Measurements from ENCODE around the gene ROBO2.

The ROBO2 gene

DNA sequence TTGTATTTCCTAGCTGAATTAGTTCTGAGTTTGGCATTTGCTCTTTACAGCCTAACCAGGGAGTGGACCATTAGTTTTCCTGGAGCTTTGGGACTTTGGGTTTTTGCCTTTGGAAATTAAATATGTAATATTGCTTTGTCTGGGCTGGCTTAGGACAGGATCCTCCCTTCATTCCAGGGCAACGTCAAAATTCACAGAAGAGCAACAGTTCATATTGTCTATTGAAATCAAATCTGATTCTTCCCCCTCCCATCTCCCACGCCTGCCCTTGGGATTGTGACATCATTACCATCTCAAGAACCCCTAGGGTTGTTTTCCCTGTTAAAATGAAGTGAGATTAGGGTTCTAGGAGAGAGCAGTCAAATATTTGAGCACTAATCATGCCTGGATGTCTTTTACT is 194.1 kb downstream of the ROBO2 start:
- Histone ChIP-seq H3K36me3 (ENCODE audit: control insufficient read depth in 2 of 2, insufficient read depth in 1 of 2, low read length in 2 of 2) (no peaks in the 10 kb centered on the region), H3K27ac (ENCODE audit: extremely low read depth, low read depth, low read length) (no peak overlapping the region), H3K4me3 (ENCODE audit: low read depth, low read length) (no peak overlapping the region), H3K9me3 (ENCODE audit: control insufficient read depth, insufficient read depth, low read depth, low read length) (no peaks in the 10 kb centered on the region), H3K4me1 (ENCODE audit: control insufficient read depth, insufficient read depth, low read length) (no peaks in the 10 kb centered on the region)
- ChIA-PET CTCF (no interaction called here), POLR2A (no interaction called here)
- TF ChIP-seq ZNF701 (tag by site-specific recombination; IDR thresholded peaks at IDR 0.05) (no peak), ZNF558 (tag by site-specific recombination; IDR thresholded peaks at IDR 0.05) (no peak)
- TF ChIP-seq, protein P1, sequence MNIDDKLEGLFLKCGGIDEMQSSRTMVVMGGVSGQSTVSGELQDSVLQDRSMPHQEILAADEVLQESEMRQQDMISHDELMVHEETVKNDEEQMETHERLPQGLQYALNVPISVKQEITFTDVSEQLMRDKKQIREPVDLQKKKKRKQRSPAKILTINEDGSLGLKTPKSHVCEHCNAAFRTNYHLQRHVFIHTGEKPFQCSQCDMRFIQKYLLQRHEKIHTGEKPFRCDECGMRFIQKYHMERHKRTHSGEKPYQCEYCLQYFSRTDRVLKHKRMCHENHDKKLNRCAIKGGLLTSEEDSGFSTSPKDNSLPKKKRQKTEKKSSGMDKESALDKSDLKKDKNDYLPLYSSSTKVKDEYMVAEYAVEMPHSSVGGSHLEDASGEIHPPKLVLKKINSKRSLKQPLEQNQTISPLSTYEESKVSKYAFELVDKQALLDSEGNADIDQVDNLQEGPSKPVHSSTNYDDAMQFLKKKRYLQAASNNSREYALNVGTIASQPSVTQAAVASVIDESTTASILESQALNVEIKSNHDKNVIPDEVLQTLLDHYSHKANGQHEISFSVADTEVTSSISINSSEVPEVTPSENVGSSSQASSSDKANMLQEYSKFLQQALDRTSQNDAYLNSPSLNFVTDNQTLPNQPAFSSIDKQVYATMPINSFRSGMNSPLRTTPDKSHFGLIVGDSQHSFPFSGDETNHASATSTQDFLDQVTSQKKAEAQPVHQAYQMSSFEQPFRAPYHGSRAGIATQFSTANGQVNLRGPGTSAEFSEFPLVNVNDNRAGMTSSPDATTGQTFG (tag by site-specific recombination; IDR thresholded peaks at IDR 0.05; ENCODE audit: borderline replicate concordance): no peak

DNA sequence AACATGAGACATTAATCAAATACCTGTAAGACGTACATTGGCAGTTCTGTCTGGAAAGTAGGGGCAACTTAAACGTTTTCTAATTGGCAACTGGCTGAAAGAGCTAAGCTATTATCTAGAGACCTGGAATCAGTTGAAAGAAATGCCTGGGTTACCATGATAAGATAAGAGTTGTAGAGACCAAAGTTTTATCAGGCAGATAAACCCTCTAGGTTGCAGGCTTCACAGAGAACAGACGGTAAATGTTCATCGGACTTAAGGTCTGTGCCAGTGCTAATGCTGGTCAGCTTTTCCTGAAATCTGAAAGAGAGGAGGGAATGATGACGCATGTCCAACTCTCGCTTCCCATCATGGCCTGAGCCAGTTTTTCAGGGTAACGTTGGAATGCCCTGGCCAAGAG is 196.2 kb downstream of the ROBO2 start:
- ChIA-PET CTCF (no interaction called here), POLR2A (no interaction called here)
- no peaks in the 10 kb centered on the region for H3K4me1 ChIP-seq (ENCODE audit: control insufficient read depth, insufficient read depth, low read length)
- no peak overlapping the region for H3K27ac ChIP-seq (ENCODE audit: extremely low read depth, low read depth, low read length)
- TF ChIP-seq ZNF211 (tag by site-specific recombination; IDR thresholded peaks at IDR 0.05; ENCODE audit: low read depth) (no peak), ZNF239 (tag by site-specific recombination; IDR thresholded peaks at IDR 0.05) (no peak), ZSCAN16 (tag by site-specific recombination; IDR thresholded peaks at IDR 0.05) (no peak)
- TF ChIP-seq, protein P2, sequence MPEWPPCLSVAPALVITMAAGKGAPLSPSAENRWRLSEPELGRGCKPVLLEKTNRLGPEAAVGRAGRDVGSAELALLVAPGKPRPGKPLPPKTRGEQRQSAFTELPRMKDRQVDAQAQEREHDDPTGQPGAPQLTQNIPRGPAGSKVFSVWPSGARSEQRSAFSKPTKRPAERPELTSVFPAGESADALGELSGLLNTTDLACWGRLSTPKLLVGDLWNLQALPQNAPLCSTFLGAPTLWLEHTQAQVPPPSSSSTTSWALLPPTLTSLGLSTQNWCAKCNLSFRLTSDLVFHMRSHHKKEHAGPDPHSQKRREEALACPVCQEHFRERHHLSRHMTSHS (tag by site-specific recombination; IDR thresholded peaks at IDR 0.05): no peak
- H3K36me3 ChIP-seq (ENCODE audit: control insufficient read depth in 2 of 2, insufficient read depth in 1 of 2, low read length in 2 of 2): no peaks in the 10 kb centered on the region
- no peaks in the 10 kb centered on the region for H3K9me3 ChIP-seq (ENCODE audit: control insufficient read depth, insufficient read depth, low read depth, low read length)
- H3K4me3 ChIP-seq (ENCODE audit: low read depth, low read length): no peak overlapping the region

DNA sequence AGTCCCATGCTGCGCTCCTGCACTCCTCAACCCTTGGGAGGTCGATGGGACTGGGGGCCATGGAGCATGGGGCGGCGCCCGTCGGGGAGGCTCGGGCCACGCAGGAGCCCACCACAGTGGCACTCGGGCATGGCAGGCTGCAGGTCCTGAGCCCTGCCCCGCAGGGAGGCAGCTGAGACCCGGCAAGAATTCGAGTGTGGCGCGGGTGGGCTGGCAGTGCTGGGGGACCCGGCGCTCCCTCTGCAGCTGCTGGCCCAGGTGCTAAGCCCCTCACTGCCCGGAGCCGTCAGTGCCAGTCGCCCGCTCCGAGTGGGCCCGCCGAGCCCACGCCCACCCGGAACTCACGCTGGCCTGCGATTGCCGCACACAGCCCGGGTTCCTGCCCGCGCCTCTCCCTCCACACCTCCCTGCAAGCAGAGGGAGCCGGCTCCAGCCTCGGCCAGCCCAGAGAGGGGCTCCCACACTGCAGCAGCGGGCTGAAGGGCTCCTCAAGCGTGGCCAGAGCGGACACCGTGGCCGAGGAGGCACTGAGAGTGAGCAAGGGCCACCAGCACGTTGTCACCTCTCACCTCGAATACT is 200.3 kb downstream of the ROBO2 start:
- no peak overlapping the region for H3K27ac ChIP-seq (ENCODE audit: extremely low read depth, low read depth, low read length)
- TF ChIP-seq KLF9 (tag by site-specific recombination; IDR thresholded peaks at IDR 0.05; ENCODE audit: low read depth) (no peak), ZNF184 (tag by site-specific recombination; IDR thresholded peaks at IDR 0.05) (no peak)
- H3K4me3 ChIP-seq (ENCODE audit: low read depth, low read length): no peak overlapping the region
- no peaks in the 10 kb centered on the region for H3K36me3 ChIP-seq (ENCODE audit: control insufficient read depth in 2 of 2, insufficient read depth in 1 of 2, low read length in 2 of 2)
- no peaks in the 10 kb centered on the region for H3K9me3 ChIP-seq (ENCODE audit: control insufficient read depth, insufficient read depth, low read depth, low read length)
- ChIA-PET POLR2A (no interaction called here), CTCF (no interaction called here)
- H3K4me1 ChIP-seq (ENCODE audit: control insufficient read depth, insufficient read depth, low read length): no peaks in the 10 kb centered on the region

DNA sequence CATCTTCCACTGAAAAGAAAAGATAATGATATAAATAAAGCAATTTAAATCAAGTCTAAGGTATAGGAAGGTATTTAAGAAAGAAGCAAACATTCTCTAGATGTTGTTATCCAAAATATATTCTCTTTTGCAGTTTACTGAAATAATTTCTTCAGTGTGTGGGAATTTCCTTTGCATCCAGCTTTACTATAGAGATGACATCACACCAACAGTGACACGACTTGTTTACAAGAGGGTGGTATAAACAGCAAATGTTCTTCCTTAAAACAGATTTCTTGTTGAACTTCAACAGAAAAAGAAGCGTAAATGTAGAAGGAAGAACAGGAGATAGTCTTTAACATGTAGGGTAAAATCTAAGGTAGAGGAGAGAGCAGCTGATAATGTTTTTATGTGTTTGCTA is 202.5 kb downstream of the ROBO2 start:
- POLR2A ChIA-PET: no interaction called here
- CTCF ChIA-PET: no interaction called here
- TF ChIP-seq MZF1 (tag by site-specific recombination; IDR thresholded peaks at IDR 0.05; ENCODE audit: borderline replicate concordance): no peak
- no peak for TF ChIP-seq ZNF114 (tag by site-specific recombination; IDR thresholded peaks at IDR 0.05)
- TF ChIP-seq, protein P3, sequence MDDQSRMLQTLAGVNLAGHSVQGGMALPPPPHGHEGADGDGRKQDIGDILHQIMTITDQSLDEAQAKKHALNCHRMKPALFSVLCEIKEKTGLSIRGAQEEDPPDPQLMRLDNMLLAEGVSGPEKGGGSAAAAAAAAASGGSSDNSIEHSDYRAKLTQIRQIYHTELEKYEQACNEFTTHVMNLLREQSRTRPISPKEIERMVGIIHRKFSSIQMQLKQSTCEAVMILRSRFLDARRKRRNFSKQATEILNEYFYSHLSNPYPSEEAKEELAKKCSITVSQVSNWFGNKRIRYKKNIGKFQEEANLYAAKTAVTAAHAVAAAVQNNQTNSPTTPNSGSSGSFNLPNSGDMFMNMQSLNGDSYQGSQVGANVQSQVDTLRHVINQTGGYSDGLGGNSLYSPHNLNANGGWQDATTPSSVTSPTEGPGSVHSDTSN (CRISPR knock-in tag; IDR thresholded peaks at IDR 0.05): no peak
- TF ChIP-seq ZNF132 (tag by site-specific recombination; IDR thresholded peaks at IDR 0.05; ENCODE audit: borderline replicate concordance): no peak
- TF ChIP-seq, protein P4, sequence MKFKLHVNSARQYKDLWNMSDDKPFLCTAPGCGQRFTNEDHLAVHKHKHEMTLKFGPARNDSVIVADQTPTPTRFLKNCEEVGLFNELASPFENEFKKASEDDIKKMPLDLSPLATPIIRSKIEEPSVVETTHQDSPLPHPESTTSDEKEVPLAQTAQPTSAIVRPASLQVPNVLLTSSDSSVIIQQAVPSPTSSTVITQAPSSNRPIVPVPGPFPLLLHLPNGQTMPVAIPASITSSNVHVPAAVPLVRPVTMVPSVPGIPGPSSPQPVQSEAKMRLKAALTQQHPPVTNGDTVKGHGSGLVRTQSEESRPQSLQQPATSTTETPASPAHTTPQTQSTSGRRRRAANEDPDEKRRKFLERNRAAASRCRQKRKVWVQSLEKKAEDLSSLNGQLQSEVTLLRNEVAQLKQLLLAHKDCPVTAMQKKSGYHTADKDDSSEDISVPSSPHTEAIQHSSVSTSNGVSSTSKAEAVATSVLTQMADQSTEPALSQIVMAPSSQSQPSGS (tag by site-specific recombination; IDR thresholded peaks at IDR 0.05; ENCODE audit: low read depth): no peak
- no peak for TF ChIP-seq ZNF426 (tag by site-specific recombination; IDR thresholded peaks at IDR 0.05)
- no peak for TF ChIP-seq GLI2 (tag by site-specific recombination; IDR thresholded peaks at IDR 0.05; ENCODE audit: borderline replicate concordance, low read depth)
- TF ChIP-seq ZNF302 (tag by site-specific recombination; IDR thresholded peaks at IDR 0.05; ENCODE audit: low read depth): no peak
- TF ChIP-seq, protein P5, sequence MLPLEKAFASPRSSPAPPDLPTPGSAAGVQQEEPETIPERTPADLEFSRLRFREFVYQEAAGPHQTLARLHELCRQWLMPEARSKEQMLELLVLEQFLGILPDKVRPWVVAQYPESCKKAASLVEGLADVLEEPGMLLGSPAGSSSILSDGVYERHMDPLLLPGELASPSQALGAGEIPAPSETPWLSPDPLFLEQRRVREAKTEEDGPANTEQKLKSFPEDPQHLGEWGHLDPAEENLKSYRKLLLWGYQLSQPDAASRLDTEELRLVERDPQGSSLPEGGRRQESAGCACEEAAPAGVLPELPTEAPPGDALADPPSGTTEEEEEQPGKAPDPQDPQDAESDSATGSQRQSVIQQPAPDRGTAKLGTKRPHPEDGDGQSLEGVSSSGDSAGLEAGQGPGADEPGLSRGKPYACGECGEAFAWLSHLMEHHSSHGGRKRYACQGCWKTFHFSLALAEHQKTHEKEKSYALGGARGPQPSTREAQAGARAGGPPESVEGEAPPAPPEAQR (tag by site-specific recombination; IDR thresholded peaks at IDR 0.05): no peak
- TF ChIP-seq ZNF354C (tag by site-specific recombination; IDR thresholded peaks at IDR 0.05; ENCODE audit: borderline replicate concordance, low read depth): no peak
- no peak for TF ChIP-seq ZNF621 (tag by site-specific recombination; IDR thresholded peaks at IDR 0.05)

More for the DNA sequence above, 202.5 kb downstream of the ROBO2 start:
- Histone ChIP-seq H3K4me1 (ENCODE audit: control insufficient read depth, insufficient read depth, low read length) (peaks cover 3% of the 10 kb centered on the region; the same call in 1 of the 2 replicates), H3K27ac (ENCODE audit: extremely low read depth, low read depth, low read length) (no peak overlapping the region), H3K9me3 (ENCODE audit: control insufficient read depth, insufficient read depth, low read depth, low read length) (no peaks in the 10 kb centered on the region), H3K4me3 (ENCODE audit: low read depth, low read length) (no peak overlapping the region), H3K36me3 (ENCODE audit: control insufficient read depth in 2 of 2, insufficient read depth in 1 of 2, low read length in 2 of 2) (no peaks in the 10 kb centered on the region)

Data from HEK293 (cell line).